BLaER1 (cell line): ENCODE results near the gene OLA1.

Experiments
- H3K27ac ChIP-seq: shearing (Covaris generic); formaldehyde crosslinking; 2 replicates; pipeline ENCODE4 v1.8.1; 2022
- H3K27me3 ChIP-seq: shearing (Covaris generic); formaldehyde crosslinking; 2 replicates; pipeline ENCODE4 v1.8.1; 2022
- H3K36me3 ChIP-seq: shearing (Covaris generic); formaldehyde crosslinking; 2 replicates; pipeline ENCODE4 v1.8.1; 2022
- H3K4me1 ChIP-seq: shearing (Covaris generic); formaldehyde crosslinking; 2 replicates; pipeline ENCODE4 v1.8.1; 2022
- H3K4me2 ChIP-seq: shearing (Covaris generic); formaldehyde crosslinking; 2 replicates; pipeline ENCODE4 v1.8.1; 2022
- H3K4me3 ChIP-seq: shearing (Covaris generic); formaldehyde crosslinking; 2 replicates; pipeline ENCODE4 v1.8.1; 2022
- H3K9ac ChIP-seq: shearing (Covaris generic); formaldehyde crosslinking; 2 replicates; pipeline ENCODE4 v1.8.1; 2022
- H3K9me3 ChIP-seq: shearing (Covaris generic); formaldehyde crosslinking; 2 replicates; pipeline ENCODE4 v1.8.1; 2022
- H4K20me1 ChIP-seq: shearing (Covaris generic); formaldehyde crosslinking; 2 replicates; pipeline ENCODE4 v1.8.1; 2022
- Cebpa-rat ChIP-seq: shearing (Covaris generic); IDR thresholded peaks from 2 replicates; pipeline ENCODE4 v1.8.1; 2022

Gene OLA1

GRCh38 chr2:174106736-174107135 lies 141.6 kb downstream of the OLA1 start:
- H3K27ac ChIP-seq = no peak overlapping the region

GRCh38 chr2:174094542-174094941 lies 153.8 kb downstream of the OLA1 start:
- no peak for TF ChIP-seq Cebpa-rat
- no peak overlapping the region for H3K4me3 ChIP-seq
- no peak overlapping the region for H3K4me2 ChIP-seq
- H3K9ac ChIP-seq = no peak overlapping the region
- H4K20me1 ChIP-seq = no peaks in the 10 kb centered on the region
- peaks cover 12% of the 10 kb centered on the region for H3K36me3 ChIP-seq
- H3K27me3 ChIP-seq = no peaks in the 10 kb centered on the region
- H3K9me3 ChIP-seq = no peaks in the 10 kb centered on the region
- H3K27ac ChIP-seq = no peak overlapping the region
- H3K4me1 ChIP-seq = no peaks in the 10 kb centered on the region

More at GRCh38 chr2:174106736-174107135, 141.6 kb downstream of the OLA1 start:
- Histone ChIP-seq H3K4me2 (no peak overlapping the region), H3K27me3 (no peaks in the 10 kb centered on the region), H3K9ac (no peak overlapping the region), H3K4me1 (no peaks in the 10 kb centered on the region), H3K36me3 (no peaks in the 10 kb centered on the region), H4K20me1 (no peaks in the 10 kb centered on the region), H3K9me3 (no peaks in the 10 kb centered on the region), H3K4me3 (no peak overlapping the region)
- no peak for TF ChIP-seq Cebpa-rat

GRCh38 chr2:174090476-174090875 lies 157.9 kb downstream of the OLA1 start:
- Histone ChIP-seq H3K4me1 (no peaks in the 10 kb centered on the region), H3K4me3 (no peak overlapping the region), H3K27ac (no peak overlapping the region), H3K4me2 (no peak overlapping the region), H3K36me3 (peaks cover 19% of the 10 kb centered on the region), H4K20me1 (no peaks in the 10 kb centered on the region), H3K9ac (no peak overlapping the region), H3K9me3 (no peaks in the 10 kb centered on the region), H3K27me3 (no peaks in the 10 kb centered on the region)
- no peak for TF ChIP-seq Cebpa-rat

GRCh38 chr2:174088706-174089460 lies 159.4 kb downstream of the OLA1 start:
- no peak for TF ChIP-seq Cebpa-rat
- Histone ChIP-seq H3K9me3 (no peaks in the 10 kb centered on the region), H3K4me2 (no peak overlapping the region), H3K27ac (no peak overlapping the region), H3K36me3 (peaks cover 22% of the 10 kb centered on the region), H3K9ac (no peak overlapping the region), H3K27me3 (no peaks in the 10 kb centered on the region), H3K4me1 (no peaks in the 10 kb centered on the region), H4K20me1 (no peaks in the 10 kb centered on the region), H3K4me3 (no peak overlapping the region)

- TF ChIP-seq Cebpa-rat = no peak
- H3K27me3 ChIP-seq = no peaks in the 10 kb centered on the region
- no peak overlapping the region for H3K4me3 ChIP-seq
- no peak overlapping the region for H3K27ac ChIP-seq
- H3K9ac ChIP-seq = no peak overlapping the region
- H3K4me1 ChIP-seq = no peaks in the 10 kb centered on the region
- H4K20me1 ChIP-seq = no peaks in the 10 kb centered on the region
- H3K36me3 ChIP-seq = peaks cover 22% of the 10 kb centered on the region
- no peaks in the 10 kb centered on the region for H3K9me3 ChIP-seq
- H3K4me2 ChIP-seq = no peak overlapping the region
Measured at GRCh38 chr2:174086708-174087107, 161.6 kb downstream of the OLA1 start.

- Histone ChIP-seq H3K27ac (no peak overlapping the region), H3K4me3 (no peak overlapping the region), H3K4me1 (no peaks in the 10 kb centered on the region), H3K4me2 (no peak overlapping the region), H3K27me3 (no peaks in the 10 kb centered on the region), H3K36me3 (peaks cover 20% of the 10 kb centered on the region), H3K9me3 (no peaks in the 10 kb centered on the region), H3K9ac (no peak overlapping the region), H4K20me1 (no peaks in the 10 kb centered on the region)
- no peak for TF ChIP-seq Cebpa-rat
Measured at GRCh38 chr2:174085781-174086180, 162.6 kb downstream of the OLA1 start.

GRCh38 chr2:174083843-174084458 lies 164.4 kb downstream of the OLA1 start:
- TF ChIP-seq Cebpa-rat = no peak
- no peak overlapping the region for H3K27ac ChIP-seq

GRCh38 chr2:174080672-174081121 lies 167.6 kb downstream of the OLA1 start:
- Histone ChIP-seq H3K36me3 (peaks cover 12% of the 10 kb centered on the region), H3K27ac (no peak overlapping the region), H3K9me3 (no peaks in the 10 kb centered on the region), H3K9ac (no peak overlapping the region), H3K27me3 (no peaks in the 10 kb centered on the region), H3K4me2 (no peak overlapping the region), H3K4me1 (no peaks in the 10 kb centered on the region), H4K20me1 (no peaks in the 10 kb centered on the region), H3K4me3 (no peak overlapping the region)
- TF ChIP-seq Cebpa-rat = no peak

More at GRCh38 chr2:174083843-174084458, 164.4 kb downstream of the OLA1 start:
- Histone ChIP-seq H4K20me1 (no peaks in the 10 kb centered on the region), H3K4me3 (no peak overlapping the region), H3K4me2 (no peak overlapping the region), H3K9ac (no peak overlapping the region), H3K9me3 (no peaks in the 10 kb centered on the region), H3K4me1 (no peaks in the 10 kb centered on the region), H3K36me3 (peaks cover 12% of the 10 kb centered on the region; the same call in 1 of the 2 replicates), H3K27me3 (no peaks in the 10 kb centered on the region)

- Histone ChIP-seq H3K4me1 (no peaks in the 10 kb centered on the region), H3K9ac (no peak overlapping the region), H3K27me3 (no peaks in the 10 kb centered on the region), H3K27ac (no peak overlapping the region), H3K36me3 (peaks cover 22% of the 10 kb centered on the region), H3K4me2 (no peak overlapping the region), H4K20me1 (no peaks in the 10 kb centered on the region), H3K4me3 (no peak overlapping the region), H3K9me3 (no peaks in the 10 kb centered on the region)
- TF ChIP-seq Cebpa-rat = no peak
Measured at GRCh38 chr2:174078275-174078674, 170.1 kb downstream of the OLA1 start.

GRCh38 chr2:174076975-174077374 lies 171.4 kb downstream of the OLA1 start:
- no peak overlapping the region for H3K27ac ChIP-seq
- H3K9ac ChIP-seq = no peak overlapping the region
- H3K4me1 ChIP-seq = peaks cover 11% of the 10 kb centered on the region
- no peaks in the 10 kb centered on the region for H3K27me3 ChIP-seq
- no peaks in the 10 kb centered on the region for H3K9me3 ChIP-seq
- H3K36me3 ChIP-seq = peaks cover 22% of the 10 kb centered on the region
- no peak for TF ChIP-seq Cebpa-rat
- no peaks in the 10 kb centered on the region for H4K20me1 ChIP-seq
- no peak overlapping the region for H3K4me3 ChIP-seq
- H3K4me2 ChIP-seq = no peak overlapping the region
